ENCODE data around the gene LRRC71.

GRCh38 chr1:156899956-156900718, 20.3 kb upstream of the LRRC71 start:
- TF ChIP-seq GATA2 (IDR thresholded peaks at IDR 0.05; ENCODE audit: low read depth, low read length) (no peak), GATA3 (IDR thresholded peaks at IDR 0.05; ENCODE audit: low read depth, low read length) (no peak)

All from SH-SY5Y (cell line).